OCI-LY3 (cell line): ENCODE measurements around the gene IL10.
"Not testable (repeated sequence)": the region's sequence is repeated elsewhere in the genome, so short reads cannot be mapped to it uniquely, and the experiment has no call there.

Experiments
- H2AFZ ChIP-seq: fragments of 200-600, 300-600 bp; shearing (Covaris generic); 2 replicates; pipeline ENCODE4 v1.6.0; 2014; ENCODE audit warnings: antibody characterized with exemption, low read depth, low read length
- H3K27ac ChIP-seq: fragments of 200-600, 300-600 bp; sonication (generic); 2 replicates; pipeline ENCODE4 v1.5.1; 2014; ENCODE audit warnings: mild to moderate bottlenecking, low read length, moderate library complexity, mixed read lengths
- H3K27me3 ChIP-seq: fragments of 200-600, 300-600 bp; sonication (generic); 2 replicates; pipeline ENCODE4 v1.6.1; 2014; ENCODE audit warnings: low read depth, low read length, mixed read lengths
- H3K36me3 ChIP-seq: fragments of 200-600, 300-600 bp; sonication (generic); replicated peaks from 2 replicates; pipeline ENCODE3; 2014; ENCODE audit warnings: low read depth, low read length, mixed read lengths
- H3K4me1 ChIP-seq: fragments of 300-600, 200-600 bp; sonication (generic); 2 replicates; pipeline ENCODE4 v1.6.1; 2014; ENCODE audit warnings: low read length, mixed read lengths
- H3K4me2 ChIP-seq: fragments of 200-600, 300-600 bp; sonication (generic); 2 replicates; pipeline ENCODE4 v1.6.1; 2014; ENCODE audit warnings: low read length, mixed read lengths
- H3K4me3 ChIP-seq: fragments of 300-600, 200-600 bp; sonication (generic); 2 replicates; pipeline ENCODE4 v1.5.1; 2014; ENCODE audit warnings: antibody characterized with exemption, mild to moderate bottlenecking, low read length, moderate library complexity
- H3K79me2 ChIP-seq: fragments of 300-600, 200-600 bp; shearing (Covaris generic); 2 replicates; pipeline ENCODE4 v1.6.1; 2014; ENCODE audit warnings: mild to moderate bottlenecking, low read length, mixed read lengths
- H3K9ac ChIP-seq: fragments of 300-600, 200-600 bp; shearing (Covaris generic); 2 replicates; pipeline ENCODE4 v1.6.0; 2014; ENCODE audit warnings: mild to moderate bottlenecking, low read length, moderate library complexity
- H3K9me3 ChIP-seq: fragments of 200-600, 300-600 bp; shearing (Covaris generic); 2 replicates; pipeline ENCODE4 v1.6.1; 2014; ENCODE audit warnings: low read length, mixed read lengths; ENCODE audit not compliant: insufficient read depth
- H4K20me1 ChIP-seq: fragments of 200-600, 300-600 bp; sonication (generic); 2 replicates; pipeline ENCODE4 v1.6.1; 2016; ENCODE audit warnings: low read length, mixed read lengths; ENCODE audit not compliant: insufficient read depth
- CTCF ChIP-seq: fragments of 200-600, 300-600 bp; sonication (generic); IDR thresholded peaks from 2 replicates; pipeline ENCODE4 v1.5.1; 2014; ENCODE audit warnings: antibody characterized with exemption, low read length, low read depth
- EZH2phosphoT487 ChIP-seq: fragments of 200-600 bp; shearing (Covaris generic); IDR thresholded peaks from 2 replicates; pipeline ENCODE4 v1.6.1; 2018; ENCODE audit warnings: antibody characterized with exemption, mixed run types, low read depth

The IL10 gene

GRCh38 chr1:206768472-206769303 lies 3.6 kb downstream of the IL10 start:
- peak overlapping the region; percentile 6; the same call in 1 of the 2 replicates for H3K9ac ChIP-seq
- H3K9me3 ChIP-seq = peaks cover 2% of the 10 kb centered on the region; the same call in 1 of the 2 replicates
- TF ChIP-seq EZH2phosphoT487 = no peak
- TF ChIP-seq CTCF = no peak
- peaks cover 10% of the 10 kb centered on the region; the same call in 1 of the 2 replicates for H3K79me2 ChIP-seq
- H2AFZ ChIP-seq = no peak overlapping the region
- no peaks in the 10 kb centered on the region for H4K20me1 ChIP-seq
- H3K36me3 ChIP-seq = peaks cover 4% of the 10 kb centered on the region
- H3K4me3 ChIP-seq = peak overlapping the region; percentile 77
- H3K4me2 ChIP-seq = peak overlapping the region; percentile 94
- H3K4me1 ChIP-seq = peaks cover 84% of the 10 kb centered on the region
- peak overlapping the region; percentile 72 for H3K27ac ChIP-seq
- peaks cover 16% of the 10 kb centered on the region for H3K27me3 ChIP-seq

GRCh38 chr1:206766251-206766856 lies 5.9 kb downstream of the IL10 start:
- 0 out of 2 replicates have a peak overlapping the region, but pooled peaks have one; percentile 12 for H2AFZ ChIP-seq
- peaks cover 12% of the 10 kb centered on the region for H3K27me3 ChIP-seq
- peaks cover 2% of the 10 kb centered on the region; the same call in 1 of the 2 replicates for H3K9me3 ChIP-seq
- peaks cover 60% of the 10 kb centered on the region for H3K4me1 ChIP-seq
- H3K79me2 ChIP-seq = no peaks in the 10 kb centered on the region; the same call in 1 of the 2 replicates
- peak overlapping the region; percentile 4; the same call in 1 of the 2 replicates for H3K9ac ChIP-seq
- H3K4me3 ChIP-seq = peak overlapping the region; percentile 5; the same call in 1 of the 2 replicates
- no peak for TF ChIP-seq CTCF
- TF ChIP-seq EZH2phosphoT487 = no peak
- H4K20me1 ChIP-seq = no peaks in the 10 kb centered on the region
- H3K27ac ChIP-seq = peak overlapping the region; percentile 17
- peak overlapping the region; percentile 55 for H3K4me2 ChIP-seq
- peaks cover 4% of the 10 kb centered on the region for H3K36me3 ChIP-seq

GRCh38 chr1:206765771-206766170 lies 6.5 kb downstream of the IL10 start:
- peak overlapping the region; percentile 55; the same call in 1 of the 2 replicates for H3K4me2 ChIP-seq
- H3K27ac ChIP-seq = peak overlapping the region; percentile 17
- not testable (repeated sequence) for H4K20me1 ChIP-seq

GRCh38 chr1:206762741-206763364 lies 9.4 kb downstream of the IL10 start:
- H3K4me2 ChIP-seq, H4K20me1 ChIP-seq, H3K36me3 ChIP-seq, H3K4me3 ChIP-seq, H2AFZ ChIP-seq, H3K9ac ChIP-seq, H3K9me3 ChIP-seq, H3K79me2 ChIP-seq, H3K27ac ChIP-seq: not testable (repeated sequence)
- Histone ChIP-seq H3K4me1 (peaks cover 33% of the 10 kb centered on the region), H3K27me3 (peaks cover 17% of the 10 kb centered on the region)

More at GRCh38 chr1:206765771-206766170, 6.5 kb downstream of the IL10 start:
- not testable (repeated sequence) for H3K4me3 ChIP-seq, H2AFZ ChIP-seq, H3K36me3 ChIP-seq, H3K9ac ChIP-seq, H3K9me3 ChIP-seq, H3K79me2 ChIP-seq
- H3K27me3 ChIP-seq = peaks cover 13% of the 10 kb centered on the region
- H3K4me1 ChIP-seq = peaks cover 55% of the 10 kb centered on the region
